Stimulated activated CD4-positive, alpha-beta T cell treated with anti-CD3 and anti-CD28 coated beads, Interleukin-12 subunit alpha, Interleukin-12 subunit beta, amount 100 ng/mL, for 24 hours (primary cell): ENCODE results near the gene PRKCD.

Experiments
- DNase-seq, 2 experiments: peaks; one replicate each; pipeline ENCODE4 v3.0.0-alpha.2; 2020; ENCODE audit warnings: low read depth in 2 of 2

The PRKCD gene

DNA sequence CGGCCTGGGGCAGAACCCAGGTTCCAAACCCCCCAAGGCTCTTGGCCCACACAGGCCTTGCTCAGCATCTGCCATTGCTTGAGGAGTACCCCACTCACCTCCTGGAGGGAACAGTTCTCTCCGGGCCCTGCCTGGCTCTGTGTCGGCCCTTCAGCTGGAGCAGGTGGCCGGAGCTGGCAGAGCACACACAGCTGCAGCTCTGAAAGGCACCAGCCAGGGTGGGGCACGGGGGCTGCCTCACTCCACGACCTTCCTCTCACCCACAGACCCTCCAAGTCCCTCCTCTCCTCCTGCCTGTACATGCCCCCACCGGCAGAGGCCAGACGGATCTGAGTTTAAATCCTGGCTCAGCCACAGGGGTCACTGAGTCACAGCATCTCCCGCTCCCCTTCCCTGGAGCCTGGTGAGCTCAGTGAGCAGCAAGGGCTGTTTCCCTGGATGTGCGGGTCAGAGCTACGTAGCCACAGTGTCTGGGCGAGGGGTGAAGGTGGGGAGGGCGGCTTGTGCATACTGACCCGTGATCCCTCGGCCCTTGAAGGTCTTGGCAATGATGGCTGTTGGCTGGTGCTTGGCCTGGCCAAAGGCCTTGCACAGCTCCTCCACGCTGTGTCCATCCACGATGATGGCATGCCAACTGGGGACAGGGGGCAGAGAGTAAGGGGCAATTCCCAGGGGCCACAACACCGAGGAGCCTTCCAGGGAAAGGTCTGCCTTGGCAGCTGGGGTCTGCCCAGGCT lies 71.8 kb downstream of the PRKCD start:
- DNase-seq: no peak

- no peak for DNase-seq
These were observed 73.3 kb downstream of the PRKCD start for GRCh38 chr3:53234130-53234840.

GRCh38 chr3:53234841-53235232 lies 73.8 kb downstream of the PRKCD start:
- DNase-seq: no peak

GRCh38 chr3:53235545-53235944 lies 74.5 kb downstream of the PRKCD start:
- no peak for DNase-seq

DNA sequence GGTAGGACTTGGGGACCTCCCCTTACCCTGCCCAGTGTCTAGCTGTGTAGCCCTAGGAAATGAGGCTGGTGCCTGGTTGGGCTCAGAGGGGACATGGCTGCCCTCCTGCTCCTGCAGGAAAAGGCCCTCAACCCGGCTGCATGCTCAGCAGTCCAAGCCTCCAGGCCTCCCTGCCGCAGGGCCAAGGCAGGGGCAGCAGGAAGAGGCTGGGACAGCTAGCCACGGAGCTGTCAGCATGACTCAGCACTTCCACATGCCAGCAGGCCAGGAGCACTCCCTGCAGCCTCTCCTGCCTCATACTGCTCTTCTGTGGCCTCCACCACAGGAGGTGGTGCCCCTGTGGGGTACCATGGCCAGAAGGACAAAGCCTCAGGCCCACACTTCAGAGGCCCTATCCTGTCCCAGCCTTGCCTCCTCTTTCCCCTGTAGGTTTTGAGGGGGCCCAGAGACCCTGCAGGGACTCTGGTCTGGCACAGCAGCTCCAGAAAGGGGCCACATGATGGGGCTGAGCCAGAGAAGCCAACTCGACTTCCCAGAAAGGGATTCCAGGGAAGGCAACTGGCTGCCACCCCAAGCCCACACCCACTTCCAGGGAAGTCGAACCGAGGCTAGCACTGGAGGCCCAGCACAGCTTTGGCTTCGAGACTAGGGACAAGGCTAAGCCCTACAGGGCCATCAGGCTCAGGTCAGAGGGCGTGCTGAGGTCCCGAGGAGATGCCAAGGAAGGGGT lies 75.3 kb downstream of the PRKCD start:
- no peak for DNase-seq

GRCh38 chr3:53238051-53238850 lies 77.2 kb downstream of the PRKCD start:
- no peak for DNase-seq

DNA sequence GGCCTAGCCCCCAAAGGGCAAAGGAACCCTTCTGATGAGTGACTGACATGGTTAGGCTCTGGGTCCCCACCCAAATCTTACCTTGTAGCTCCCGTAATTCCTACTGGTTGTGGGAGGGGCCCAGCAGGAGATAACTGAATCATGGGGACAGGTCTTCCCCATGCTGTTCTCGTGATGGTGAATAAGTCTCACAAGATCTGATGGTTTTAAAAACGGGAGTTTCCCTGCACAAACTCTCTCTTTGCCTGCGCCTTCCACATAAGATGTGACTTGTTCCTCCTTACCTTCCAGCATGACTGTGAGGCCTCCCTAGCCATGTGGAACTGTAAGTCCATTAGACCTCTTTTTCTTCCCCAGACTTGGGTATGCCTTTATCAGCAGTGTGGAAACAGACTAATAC lies 77.9 kb downstream of the PRKCD start:
- DNase-seq: no peak

DNA sequence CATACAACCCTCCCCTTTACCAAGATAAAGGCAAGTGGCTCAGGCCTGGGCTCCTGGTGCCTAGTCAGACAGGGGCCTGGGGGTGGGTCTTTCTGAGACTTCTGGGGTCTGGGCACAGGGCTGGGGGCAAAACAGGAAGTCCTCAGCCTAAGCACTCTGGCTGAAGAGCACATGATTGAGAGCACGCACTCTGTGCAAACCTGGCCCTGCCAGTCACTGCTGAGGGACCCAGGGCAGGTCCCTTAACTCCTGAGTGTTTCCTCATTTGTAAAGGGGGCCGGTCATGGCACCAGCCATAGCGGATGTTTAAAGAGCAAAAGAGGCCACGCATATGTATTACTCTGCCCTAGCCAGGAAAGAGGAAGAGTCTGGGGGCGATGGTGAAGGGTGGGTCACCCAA lies 78.8 kb downstream of the PRKCD start:
- DNase-seq: no peak

- DNase-seq: no peak
These were observed 80.3 kb downstream of the PRKCD start for GRCh38 chr3:53240989-53241972.

DNA sequence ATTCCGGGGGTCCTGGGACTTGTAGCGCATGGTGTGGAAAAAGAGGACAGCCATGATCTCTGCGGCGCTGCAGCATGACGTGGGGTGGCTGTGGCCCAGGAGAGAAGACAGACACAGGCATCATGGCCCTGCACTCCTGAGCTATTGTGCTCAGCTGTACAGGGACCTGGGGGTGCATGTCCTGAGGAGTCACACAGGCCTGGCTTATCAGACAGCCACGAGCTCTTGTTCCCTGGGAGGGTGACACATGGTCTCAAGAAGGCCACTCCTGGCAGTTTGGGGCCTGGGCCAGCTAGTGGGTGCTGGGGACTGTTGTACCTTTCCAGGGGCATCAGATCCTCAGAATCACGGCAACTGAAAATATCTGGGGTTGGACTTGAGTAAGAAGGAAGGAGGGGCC lies 81.1 kb downstream of the PRKCD start:
- DNase-seq: no peak
